Fibroblast of peridontal ligament (primary cell): ENCODE results near the gene CCNG2.
A peak's percentile ranks its signal among the peaks of the same experiment; 100 is the strongest.

Experiments
- DNase-seq: peaks from one replicate; pipeline ENCODE4 v3.0.0-alpha.2; 2010; ENCODE audit errors: extremely low read depth

CCNG2 gene

DNA sequence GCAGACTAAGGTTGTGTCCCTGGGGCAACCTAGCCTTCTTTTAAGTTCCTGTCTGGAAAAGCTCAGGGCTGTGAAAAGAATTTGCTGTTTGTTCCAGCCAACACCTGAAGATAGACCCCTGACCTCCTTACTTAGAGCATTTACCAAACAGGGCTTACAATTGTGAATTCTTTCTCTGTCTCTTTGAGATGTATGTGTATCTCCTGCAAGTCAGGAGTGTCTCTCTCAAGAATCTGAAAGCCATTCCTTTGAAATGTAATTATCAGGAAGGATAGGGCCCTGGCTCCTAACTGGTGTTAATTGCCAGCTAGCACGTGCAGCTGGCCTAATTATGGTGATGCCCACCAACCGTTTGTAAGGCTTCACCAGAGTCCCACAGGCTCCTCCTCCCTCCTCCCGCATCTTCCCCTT lies 18.2 kb downstream of the CCNG2 start:
- DNase-seq = no peak

DNA sequence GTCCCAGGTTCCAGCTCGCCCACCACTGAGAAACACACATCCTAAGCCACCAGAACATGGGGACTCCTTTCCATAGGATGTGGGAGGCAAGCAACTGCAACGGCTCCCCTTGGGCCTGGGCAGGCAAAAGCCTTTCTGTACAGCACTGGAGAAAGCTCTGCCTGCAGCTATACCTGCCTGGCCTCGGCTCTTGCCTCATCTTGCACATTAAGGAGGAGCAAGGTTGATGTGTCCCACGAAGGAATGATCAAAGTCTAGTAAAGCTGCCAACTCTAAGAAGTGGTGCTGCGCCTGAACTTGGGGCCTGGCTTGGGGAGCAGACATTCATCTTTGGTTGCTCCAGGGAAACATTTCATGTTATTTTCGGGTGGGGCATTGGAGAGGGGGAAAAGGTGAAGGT lies 19.6 kb downstream of the CCNG2 start:
- no peak for DNase-seq

DNA sequence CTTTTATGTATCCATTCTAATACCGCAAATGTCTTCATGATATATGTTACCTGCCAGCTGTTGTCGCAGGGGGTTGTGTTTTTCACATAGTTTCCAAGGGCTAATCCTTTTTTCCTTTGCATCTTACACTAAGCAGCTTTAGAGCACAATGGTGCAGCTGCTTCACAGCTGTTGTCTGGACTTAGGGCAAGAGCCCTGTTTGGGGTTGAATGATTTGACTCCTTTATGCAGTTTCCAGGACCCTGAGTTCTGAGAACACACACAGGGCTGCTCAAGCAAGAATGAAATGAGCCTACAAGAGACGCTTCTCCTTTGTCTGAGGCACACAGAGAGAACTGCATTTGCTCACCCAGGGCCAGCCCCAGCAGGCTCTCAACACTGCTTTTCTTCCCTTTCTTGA lies 20.2 kb downstream of the CCNG2 start:
- DNase-seq = no peak

DNA sequence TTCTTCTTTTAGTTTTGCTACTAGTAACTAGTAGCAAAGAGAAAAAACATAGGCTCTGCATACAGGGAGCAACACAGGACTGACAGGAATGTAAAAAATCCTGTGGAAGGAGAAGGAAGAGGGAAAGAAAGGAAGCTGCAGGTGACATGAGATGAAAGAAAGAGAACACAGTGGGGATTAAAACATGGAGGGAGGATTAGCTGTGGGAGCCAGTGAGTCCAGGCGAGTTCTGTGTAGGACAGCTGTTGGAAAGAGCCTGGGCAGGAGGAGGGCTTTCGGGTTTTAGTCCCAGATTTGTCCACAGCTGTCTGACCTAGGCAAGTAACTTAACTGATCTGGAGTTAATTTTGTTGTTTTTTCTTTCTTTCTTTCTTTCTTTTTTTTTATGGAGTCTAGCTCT lies 21.6 kb downstream of the CCNG2 start:
- DNase-seq = no peak

DNA sequence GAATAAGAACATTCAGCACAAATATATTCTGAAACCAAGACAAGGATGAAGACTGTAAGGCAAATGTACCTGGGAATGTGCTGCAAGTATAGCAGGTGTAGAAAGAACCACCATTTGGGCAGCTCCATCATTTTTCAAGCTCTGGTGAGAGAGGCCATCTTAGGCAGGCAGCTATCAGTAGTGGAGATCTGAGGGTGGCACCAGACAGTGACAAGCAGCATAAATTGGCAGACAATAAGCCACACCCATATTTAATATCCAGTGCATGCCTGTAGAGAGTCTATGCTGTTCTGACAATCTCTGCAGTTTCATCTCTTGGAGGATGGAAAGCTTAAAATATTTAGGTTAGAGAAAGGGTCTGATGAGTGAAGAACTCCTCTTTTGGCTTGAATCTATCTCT lies 22.5 kb downstream of the CCNG2 start:
- DNase-seq = no peak

DNA sequence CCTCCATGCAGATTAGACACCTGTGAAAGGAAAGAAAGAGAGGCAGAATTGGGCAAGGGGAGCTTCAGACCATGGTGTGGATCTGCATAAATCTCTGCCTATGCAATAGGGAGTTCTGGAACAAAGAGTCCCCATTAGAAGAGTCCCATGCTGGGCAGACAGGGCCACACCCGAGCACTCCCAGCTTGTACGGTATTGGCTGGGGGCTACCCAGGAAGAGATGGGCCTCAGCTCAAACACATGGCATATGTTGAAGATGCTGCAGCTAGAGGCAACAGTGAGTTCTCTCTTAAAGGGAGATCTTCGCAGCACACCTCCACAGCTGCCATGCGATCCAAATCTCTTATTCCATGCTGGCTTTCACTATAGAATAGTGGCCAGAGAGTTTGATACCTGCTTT lies 24.7 kb downstream of the CCNG2 start:
- no peak for DNase-seq

DNA sequence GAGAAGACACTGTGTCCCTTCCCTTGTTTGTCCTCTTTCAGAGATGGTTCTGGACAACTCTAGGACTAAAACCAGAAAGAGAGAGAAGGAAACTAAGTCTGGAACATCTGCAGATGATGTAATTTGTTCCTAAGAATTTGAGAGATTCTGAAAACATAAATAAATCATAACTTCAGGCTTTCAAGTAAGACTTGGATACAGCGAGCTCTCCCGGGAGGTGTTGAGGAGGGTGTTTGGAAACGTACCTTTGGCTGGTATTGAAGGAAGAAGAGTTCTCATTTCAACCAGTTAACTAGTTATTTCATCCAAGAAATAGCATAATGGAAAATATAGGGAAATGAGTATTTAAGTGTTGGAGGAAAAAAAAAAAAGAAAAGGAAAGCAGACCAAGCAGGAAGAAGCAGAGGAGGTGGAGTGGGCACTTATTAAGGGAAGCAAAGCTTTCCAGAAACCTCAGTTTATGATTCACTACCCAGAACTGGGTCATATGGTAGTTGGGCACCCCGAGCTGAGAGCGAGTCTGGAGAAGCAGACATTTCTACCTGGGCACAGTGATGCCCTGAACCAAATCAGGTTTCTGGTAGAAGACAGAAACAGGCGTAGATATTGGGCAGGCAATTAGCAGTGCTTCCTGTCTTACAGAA lies 26.9 kb downstream of the CCNG2 start:
- DNase-seq = no peak

DNA sequence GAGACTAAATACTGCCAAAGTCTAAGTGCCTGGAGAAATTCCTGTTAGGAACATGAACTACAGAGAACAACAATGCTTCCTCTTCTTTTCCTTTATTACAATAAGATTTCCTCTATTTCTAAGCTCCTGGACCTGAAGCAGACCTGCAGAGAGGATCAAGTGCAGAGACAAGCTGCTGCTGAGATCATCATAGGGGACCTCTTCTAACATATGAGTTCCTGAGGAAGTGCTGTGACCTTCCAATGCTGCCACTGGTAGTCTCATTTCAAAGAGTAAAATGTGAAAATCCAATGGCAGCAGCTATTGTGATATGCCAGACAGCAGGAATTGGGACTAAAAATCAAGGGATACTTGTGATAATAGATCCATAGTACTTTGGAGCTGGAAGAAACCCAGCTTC lies 28.0 kb downstream of the CCNG2 start:
- DNase-seq = no peak

DNA sequence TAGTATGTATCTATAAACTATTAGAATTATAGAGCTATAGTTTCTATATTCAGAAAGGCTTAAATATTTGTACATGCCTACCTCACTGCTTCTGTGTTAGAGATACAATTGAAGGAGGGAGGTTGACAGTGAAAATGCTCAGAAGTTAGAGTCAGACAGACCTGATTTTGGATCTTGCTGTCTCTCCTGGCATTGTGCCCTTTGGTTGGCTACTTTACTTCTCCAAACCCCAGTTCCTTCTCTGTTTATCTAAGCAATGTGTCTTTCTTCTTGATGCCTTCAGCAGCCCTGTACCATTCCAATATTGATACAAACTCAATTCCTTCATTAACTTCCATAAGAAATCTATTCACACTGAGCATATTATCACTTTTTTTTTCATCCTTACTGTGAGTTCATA lies 28.7 kb downstream of the CCNG2 start:
- DNase-seq = no peak

DNA sequence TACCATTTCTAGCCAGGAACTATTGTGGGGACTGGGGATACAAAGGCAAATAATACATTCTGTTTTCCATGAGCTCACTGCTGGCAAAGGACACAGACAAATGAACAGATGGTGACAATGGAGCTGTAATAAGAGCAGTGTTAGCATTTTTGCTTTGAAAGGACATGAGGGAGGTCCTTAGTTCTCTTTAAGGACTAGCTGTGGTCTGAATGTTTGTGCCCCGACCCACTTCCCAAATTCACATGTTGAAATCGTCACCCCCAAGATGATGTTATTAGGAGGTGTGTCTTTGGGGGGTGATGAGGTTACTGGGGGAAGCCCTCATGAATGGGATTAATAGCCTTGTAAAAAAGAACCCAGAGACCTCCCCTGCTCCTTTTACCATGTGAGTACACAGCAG lies 30.3 kb downstream of the CCNG2 start:
- DNase-seq = no peak

DNA sequence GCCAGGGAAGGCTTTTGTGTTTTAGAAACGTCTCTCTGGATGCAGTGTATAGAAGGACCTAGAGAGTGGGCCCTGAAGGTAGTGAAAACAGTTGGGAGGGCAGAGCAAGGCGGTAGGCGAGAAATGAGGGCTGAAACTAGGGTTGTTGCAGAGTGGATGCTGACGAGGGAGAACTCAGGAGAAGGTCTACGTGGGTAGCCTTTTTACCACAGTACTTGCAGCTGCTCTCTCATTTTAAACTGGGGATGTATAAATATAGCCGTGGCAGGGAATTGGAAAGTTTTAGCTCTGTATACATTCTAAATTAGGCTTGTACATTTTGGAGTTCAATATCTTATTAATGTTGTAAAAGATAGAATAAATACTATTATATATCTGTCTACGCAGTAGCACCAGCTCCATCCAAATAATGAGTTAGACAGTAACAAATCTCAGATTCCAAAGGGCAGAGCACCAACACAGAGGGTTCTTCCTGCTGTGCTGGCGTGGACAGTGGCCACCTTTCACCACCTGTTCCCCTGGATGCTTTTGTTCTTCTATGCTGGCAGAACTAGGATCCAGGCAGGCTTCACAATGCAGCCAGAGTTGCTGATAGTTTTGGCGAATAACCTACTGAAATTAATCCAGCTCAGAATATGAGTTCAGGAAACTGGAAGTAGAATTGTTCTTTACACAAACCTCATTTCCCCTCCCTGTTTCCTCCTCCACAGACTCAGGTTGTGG lies 31.7 kb downstream of the CCNG2 start:
- DNase-seq = no peak

DNA sequence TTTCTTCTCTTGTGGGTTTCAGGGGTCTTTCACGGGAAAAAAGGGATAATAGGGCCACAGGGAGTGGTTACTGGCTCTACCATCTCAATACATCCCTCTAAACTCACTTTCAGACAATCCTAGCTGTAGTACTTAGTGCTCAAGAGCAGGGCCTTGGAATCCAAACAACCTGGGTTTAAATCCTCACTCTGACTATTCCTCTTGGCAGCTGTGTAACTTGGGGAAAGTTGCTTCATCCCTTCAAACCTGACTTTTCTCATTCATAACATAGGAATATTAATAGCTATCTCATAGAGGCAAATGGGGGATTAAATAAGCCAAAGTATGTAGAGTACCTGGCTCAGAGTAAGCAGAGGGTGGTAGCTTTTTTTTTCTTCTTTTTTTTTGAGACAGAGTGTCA lies 32.4 kb downstream of the CCNG2 start:
- DNase-seq = no peak

DNA sequence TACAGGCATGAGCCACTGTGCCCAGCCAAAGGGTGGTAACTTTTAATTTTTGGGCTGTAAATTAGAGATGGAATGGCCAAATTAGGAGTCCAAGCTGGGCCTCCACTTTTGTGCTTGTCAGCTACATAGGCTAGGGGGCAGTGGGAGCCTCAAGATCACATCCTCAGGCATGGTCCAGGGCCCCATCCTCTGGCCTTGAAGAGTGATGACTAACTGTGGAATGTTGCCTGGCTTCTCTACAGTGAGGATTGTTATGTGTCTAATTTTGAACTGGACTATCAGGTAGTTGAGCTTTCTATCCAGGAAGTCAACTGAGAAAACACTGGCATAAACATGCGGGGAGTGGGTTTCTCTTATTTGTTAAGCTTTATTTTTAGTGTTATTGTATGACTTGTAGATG lies 33.0 kb downstream of the CCNG2 start:
- no peak for DNase-seq

DNA sequence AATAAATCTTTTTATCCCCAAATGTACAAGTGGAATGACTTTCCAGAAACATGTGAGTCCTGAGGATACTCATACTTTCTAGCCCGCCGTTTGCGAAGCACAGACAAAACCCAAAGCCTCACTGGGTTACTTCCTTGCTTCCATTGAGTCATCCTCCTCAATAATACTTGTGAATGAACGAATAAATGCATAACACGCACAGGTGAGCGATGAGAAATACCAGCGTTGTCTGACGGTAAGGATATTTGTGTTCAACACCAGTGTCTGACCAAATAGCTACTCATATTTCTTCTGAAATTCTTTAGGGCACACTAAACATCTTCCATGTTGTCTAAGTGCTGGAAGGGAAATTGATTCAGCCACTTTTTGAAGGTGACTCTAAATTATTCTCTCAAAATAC lies 36.0 kb downstream of the CCNG2 start:
- DNase-seq = no peak

DNA sequence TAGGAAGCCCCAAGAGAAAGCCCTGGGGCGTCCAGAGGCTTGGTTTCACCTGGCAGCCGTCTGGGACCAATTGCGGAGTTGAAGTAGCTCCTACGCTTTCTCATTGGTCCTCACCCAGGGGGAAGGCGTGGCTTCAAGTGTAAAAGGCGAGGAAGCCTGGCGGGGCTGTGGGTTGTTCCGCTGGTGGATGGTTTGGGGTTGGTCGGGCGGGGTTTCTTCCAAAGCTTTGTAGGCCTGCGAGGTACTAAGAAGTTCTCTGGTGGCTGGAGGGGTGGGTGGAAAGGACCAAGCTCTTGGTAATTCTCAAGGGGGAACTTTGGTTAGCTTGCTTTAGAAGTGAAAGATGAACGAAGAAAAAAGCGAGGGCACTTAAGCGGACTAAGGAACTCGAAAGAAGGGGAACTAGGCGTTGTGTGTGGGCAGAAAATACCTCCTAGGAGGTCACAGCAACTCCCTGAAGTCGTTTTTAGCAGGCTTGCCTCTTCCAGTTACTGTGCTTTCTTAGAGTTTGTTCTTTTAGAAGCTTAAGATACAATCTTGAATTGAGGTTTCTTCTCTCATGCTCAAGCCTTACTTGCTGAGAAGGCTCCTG lies 36.6 kb downstream of the CCNG2 start:
- no peak for DNase-seq

DNA sequence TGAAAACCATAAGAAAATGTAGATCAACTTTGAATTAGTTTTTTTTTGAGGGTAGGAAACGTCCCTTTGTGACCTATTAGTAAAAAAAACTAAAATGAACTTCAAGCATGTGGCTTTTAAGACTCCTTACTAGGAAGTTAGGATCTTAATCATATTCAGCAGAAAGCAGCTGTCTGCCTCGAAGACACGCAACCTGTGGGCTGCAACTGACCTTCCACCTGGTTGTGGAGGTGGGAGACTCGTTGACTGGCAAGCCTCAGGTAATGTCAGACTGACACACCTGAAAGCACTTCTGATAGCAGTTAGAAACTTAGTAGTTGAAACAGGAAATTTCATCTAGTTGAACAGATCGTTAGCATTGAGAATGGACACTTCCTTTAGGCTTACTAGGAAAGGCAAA lies 37.4 kb downstream of the CCNG2 start:
- no peak for DNase-seq

DNA sequence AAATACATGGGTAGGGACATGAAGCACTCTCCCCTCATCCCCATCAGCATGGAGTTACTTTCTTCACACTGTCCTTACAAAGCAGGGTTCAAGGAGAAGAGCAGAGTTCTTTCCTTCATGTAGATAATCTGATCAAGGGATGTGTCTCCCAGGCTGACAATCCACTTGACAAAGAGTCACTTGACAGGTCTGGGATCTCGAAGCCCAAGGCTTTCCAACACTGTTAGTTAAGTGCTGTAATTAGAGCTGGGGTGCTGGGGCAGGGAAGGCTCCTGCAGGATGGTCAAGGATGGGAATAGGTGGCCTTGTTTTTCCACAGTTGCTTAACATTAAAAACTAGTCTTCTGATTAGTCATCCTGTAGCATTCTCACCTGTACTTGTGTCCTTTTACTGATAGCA lies 38.0 kb downstream of the CCNG2 start:
- DNase-seq = no peak

DNA sequence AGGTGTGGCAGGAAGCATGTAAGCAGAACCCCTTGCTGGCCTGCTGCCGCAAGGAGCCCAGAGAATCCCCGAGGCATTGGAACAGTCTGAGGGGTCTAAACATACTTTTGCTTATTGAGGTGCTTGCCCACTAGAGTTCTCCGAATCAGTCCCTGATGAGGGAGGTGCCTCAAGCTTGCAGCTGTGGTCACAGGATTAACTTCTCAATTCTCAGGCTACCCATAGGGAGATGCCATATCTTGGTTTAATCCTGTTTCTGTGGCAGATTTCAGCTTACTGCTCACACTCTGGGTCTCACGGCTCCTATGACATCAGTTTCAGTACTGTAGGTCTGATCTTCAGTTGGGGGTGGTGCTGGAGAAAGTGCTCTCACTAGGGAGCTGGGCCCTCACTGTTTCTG lies 39.9 kb downstream of the CCNG2 start:
- no peak for DNase-seq

DNA sequence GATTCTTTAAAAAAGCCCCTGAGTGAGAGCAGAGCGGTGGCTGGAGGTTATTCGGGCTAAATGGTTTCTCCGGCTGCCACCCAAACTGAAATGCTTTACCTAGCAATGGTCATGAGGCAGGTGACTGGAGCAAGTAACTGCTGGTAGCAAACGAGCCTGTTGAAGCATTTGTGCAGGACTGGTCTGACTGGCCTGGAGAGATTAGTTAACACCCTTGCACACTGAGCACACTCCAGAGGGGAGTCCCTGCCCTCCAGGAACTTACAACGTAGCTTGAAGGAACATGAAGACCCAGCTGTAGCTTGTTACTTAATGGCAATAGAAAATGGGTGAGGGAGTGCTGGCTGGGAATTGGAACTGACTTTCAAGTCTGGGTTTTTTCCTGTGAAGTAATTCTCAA lies 40.4 kb downstream of the CCNG2 start:
- no peak for DNase-seq

DNA sequence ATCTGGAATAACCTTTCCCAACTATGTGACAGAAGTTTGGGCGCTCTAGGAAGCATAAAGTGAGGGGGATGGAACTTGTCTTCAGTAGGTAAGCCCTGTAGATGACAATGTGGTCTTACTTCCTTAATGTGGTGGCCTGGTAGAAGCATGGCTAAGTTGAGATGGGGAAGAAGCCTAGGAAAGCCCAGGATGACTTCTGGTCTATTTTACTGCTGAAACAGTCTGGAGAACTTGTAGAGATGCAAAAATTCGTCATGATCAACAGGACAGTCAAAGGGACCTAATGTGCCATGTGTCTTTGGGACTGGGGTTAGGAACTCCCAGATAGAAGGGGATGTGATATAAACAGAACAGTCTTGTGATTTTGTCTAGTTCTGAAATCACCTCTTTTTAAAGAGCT lies 40.8 kb downstream of the CCNG2 start:
- DNase-seq = no peak

DNA sequence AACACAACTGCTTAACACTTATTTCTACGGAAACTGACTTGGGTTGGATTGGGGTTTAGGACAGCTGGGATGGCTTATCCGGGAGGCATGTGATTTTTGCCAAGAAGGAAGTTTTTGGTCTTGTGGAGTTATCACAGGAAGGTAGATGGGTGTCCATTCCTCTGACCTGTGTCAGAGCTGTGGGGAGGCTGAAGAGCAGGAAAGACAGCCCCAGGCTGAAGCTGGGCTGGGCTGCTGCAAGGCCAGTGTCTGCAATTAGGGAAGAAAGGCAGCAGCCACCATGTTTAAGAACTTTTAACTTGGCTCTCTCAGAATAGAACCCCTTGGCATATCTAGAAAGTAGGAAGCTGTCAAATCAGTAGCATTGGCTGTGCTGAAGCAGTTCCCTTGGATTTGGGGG lies 42.3 kb downstream of the CCNG2 start:
- no peak for DNase-seq

DNA sequence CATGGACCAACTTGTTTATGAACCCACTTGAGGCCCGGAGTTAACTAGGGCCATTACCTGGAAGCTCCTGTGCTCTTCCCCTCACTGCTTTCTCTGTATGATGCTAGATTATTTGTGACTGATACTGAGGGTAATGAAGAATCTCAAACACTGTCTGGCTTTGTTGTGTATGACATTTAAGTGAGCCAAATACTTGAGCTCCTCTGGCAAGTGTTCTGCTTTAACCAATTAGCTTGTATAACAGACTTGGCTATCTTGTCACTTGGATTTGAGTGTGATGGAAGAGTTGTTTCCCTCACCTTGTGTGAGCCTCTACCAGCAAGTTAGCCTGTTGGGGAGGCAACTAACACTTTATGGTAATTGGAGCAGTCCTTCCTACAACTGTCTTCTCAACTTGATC lies 42.7 kb downstream of the CCNG2 start:
- no peak for DNase-seq

DNA sequence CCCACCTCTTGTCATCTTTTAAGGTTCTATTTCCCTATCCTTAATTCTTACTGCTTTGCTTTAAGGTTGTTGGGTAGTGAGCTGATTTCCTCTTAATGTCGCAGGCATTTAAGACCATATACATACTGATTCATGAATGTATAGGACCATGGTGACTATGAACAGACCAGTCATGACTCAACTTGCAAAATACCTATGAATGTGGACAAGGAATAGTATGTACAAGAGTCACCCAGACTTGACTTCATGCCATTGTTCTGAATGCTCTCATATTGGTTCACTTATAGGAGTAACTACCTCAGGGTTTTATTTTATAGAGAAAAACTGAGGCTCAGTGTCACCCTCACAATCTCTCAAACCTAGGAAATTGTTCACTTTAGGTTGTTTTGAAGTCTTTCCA lies 44.3 kb downstream of the CCNG2 start:
- DNase-seq = peak; percentile 3

DNA sequence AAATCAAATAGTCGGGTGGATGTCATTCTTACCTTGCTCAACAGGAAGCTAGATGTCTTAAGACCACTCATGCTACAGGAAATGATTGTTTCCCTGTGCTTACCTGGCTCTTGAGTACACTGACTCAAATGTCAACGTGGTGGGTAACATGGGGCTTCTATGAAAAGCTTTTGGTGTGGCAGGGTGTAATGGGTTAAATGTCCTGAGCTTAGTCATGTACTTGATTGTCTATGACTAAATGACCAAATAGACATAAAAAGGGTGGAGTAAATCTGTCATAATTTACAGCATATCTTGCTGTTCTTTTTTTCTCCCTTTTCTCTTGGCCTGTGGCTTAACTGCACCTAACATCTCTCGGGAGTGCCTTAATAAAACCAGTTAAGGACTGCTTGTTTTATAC lies 44.9 kb downstream of the CCNG2 start:
- no peak for DNase-seq
